ENCODE results near the gene KCMF1. TPM values are rescaled to one million over a fixed set of nuclear protein-coding genes. Genes with fewer than 3 reads are reported as not detected.
A peak's percentile ranks its signal among the peaks of the same experiment; 100 is the strongest.

KCMF1 gene
- total RNA-seq, 5 donors from 2014 or later (not counting 1 experiment from before 2014, with no cell fraction given): 56.7 to 62.5 (median 60.3) TPM

DNA sequence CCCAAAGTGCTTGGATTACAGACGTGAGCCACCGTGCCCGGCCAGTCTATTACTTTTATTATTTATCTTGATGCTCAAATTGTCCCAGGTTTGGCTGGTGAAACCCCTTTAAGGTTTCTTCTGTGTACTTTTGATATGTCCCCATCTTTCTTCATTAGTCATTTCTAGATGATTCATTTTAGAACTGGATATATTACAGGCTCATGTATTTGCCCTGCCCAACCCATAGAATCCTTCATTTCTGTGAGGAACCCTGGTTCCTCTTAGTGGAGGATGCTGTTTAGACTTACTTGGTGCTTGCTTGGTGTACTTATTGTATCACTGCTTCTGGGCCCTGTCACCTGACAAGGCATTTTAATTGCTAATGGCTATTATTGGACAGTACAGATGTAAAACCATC is 40.1 kb downstream of the KCMF1 start:
- Mint-ChIP-seq H3K36me3 (peaks cover 20% of the 10 kb centered on the region), H3K27ac (peak overlapping the region; percentile 23 to 24), H3K4me3 (no peak overlapping the region), H3K4me1 (peaks cover 84 to 89% (median 84%) of the 10 kb centered on the region in 3 donors), H3K27me3 (no peaks in the 10 kb centered on the region), H3K9me3 (no peaks in the 10 kb centered on the region)
- peaks cover 3 to 8% of the 10 kb centered on the region in 2 donors for H3K36me3 ChIP-seq (ENCODE audit: control insufficient read depth in 2 of 2, extremely low read depth in 1 of 2, insufficient read depth in 1 of 2, low read length in 1 of 2)
- CTCF ChIA-PET: interaction anchor here (0.6 kb wide), 3 partner anchors 17 to 234 kb away, joined by 4 read pairs; no protein-coding TSS in a partner anchor
- no peaks in the 10 kb centered on the region for H3K27me3 ChIP-seq (replicated peaks in 1 of 2; ENCODE audit: control insufficient read depth in 2 of 2, extremely low read depth in 1 of 2, insufficient read depth in 2 of 2, low read length in 1 of 2)
- ATAC-seq (replicated peaks in 1 of 4) (no peak), DNase-seq (no peak)
- POLR2A ChIA-PET: no interaction called here
- no peak overlapping the region for H3K4me3 ChIP-seq (ENCODE audit: control insufficient read depth in 1 of 2, extremely low read depth in 1 of 2, low read length in 1 of 2)
- no peak overlapping the region for H3K27ac ChIP-seq (ENCODE audit: low read length)
- no peaks in the 10 kb centered on the region for H3K9me3 ChIP-seq
- peaks cover 19 to 21% of the 10 kb centered on the region in 2 experiments for H3K4me1 ChIP-seq (ENCODE audit: control insufficient read depth in 1 of 2, extremely low read depth in 1 of 2, insufficient read depth in 2 of 2, low read length in 2 of 2)
- WGBS (ENCODE audit: insufficient coverage): 52% methylated on average over 3 of the region's 3 CpGs

DNA sequence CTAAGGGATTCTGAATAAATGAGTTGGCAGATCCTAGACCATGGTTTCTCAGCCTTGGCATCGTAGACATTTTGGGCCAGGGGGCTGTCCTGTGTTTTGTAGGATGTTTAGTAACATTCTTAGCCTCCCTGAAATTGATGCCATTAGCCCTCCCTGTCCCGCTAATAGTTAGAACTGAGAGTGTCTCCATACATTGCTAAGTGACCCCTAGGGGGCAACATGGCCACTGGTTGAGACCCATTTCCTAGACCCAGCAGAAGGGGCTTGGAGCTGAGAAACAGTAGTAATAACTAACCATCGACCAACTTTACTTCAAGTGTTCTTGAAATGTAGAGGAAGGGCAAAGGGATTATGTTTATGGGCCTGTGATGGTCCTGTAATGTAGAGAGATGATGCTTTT is 40.8 kb downstream of the KCMF1 start:
- 100% methylated on average over 1 of the region's 3 CpGs for WGBS (ENCODE audit: insufficient coverage)
- Histone ChIP-seq H3K4me1 (ENCODE audit: control insufficient read depth in 1 of 2, extremely low read depth in 1 of 2, insufficient read depth in 2 of 2, low read length in 2 of 2) (peaks cover 19 to 21% of the 10 kb centered on the region in 2 experiments), H3K9me3 (no peaks in the 10 kb centered on the region), H3K27ac (ENCODE audit: low read length) (no peak overlapping the region), H3K4me3 (ENCODE audit: control insufficient read depth in 1 of 2, extremely low read depth in 1 of 2, low read length in 1 of 2) (no peak overlapping the region), H3K36me3 (ENCODE audit: control insufficient read depth in 2 of 2, extremely low read depth in 1 of 2, insufficient read depth in 1 of 2, low read length in 1 of 2) (peaks cover 3 to 8% of the 10 kb centered on the region in 2 donors), H3K27me3 (replicated peaks in 1 of 2; ENCODE audit: control insufficient read depth in 2 of 2, extremely low read depth in 1 of 2, insufficient read depth in 2 of 2, low read length in 1 of 2) (no peaks in the 10 kb centered on the region)
- H3K4me1 Mint-ChIP-seq: peaks cover 81 to 91% (median 83%) of the 10 kb centered on the region in 3 donors
- H3K9me3 Mint-ChIP-seq: no peaks in the 10 kb centered on the region
- DNase-seq (no peak), ATAC-seq (replicated peaks in 1 of 4) (no peak)
- H3K36me3 Mint-ChIP-seq: peaks cover 20% of the 10 kb centered on the region
- no peaks in the 10 kb centered on the region for H3K27me3 Mint-ChIP-seq
- POLR2A ChIA-PET: interaction anchor here in 1 of 2 donors (0.6 kb wide), 1 partner anchor 29 kb away, joined by 5 read pairs; no protein-coding TSS in a partner anchor
- CTCF ChIA-PET: interaction anchor here (0.5 to 1.2 kb wide), 3 partner anchors 11 to 93 kb away, joined by 3 to 4 read pairs (median 3); no protein-coding TSS in a partner anchor
- H3K4me3 Mint-ChIP-seq: no peak overlapping the region
- peak overlapping the region; percentile 24 to 68 for H3K27ac Mint-ChIP-seq

DNA sequence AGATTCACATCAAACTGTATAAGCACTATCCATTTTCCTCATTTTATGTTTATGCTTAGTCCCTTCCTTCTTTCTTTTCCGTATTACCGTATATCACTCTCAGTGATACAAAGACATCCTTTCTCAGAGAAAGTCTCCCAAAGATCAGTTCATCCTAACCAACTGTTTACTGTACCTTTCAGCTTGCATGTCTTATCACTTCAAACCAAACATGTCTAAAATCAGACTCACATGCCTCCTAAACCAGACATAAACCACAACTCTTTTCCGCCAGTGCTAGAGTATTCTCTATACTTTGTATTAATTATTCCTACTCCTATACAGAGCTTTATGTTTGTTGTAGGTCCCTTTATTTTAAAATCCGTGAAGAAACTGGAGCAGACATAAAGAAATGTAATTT is 41.5 kb downstream of the KCMF1 start:
- Mint-ChIP-seq H3K36me3 (peaks cover 14% of the 10 kb centered on the region), H3K27ac (peak overlapping the region; percentile 70 to 79), H3K4me3 (no peak overlapping the region), H3K9me3 (no peaks in the 10 kb centered on the region), H3K4me1 (peaks cover 79 to 91% (median 80%) of the 10 kb centered on the region in 3 donors), H3K27me3 (no peaks in the 10 kb centered on the region)
- 77% methylated on average over 3 of the region's 4 CpGs for WGBS (ENCODE audit: insufficient coverage)
- no peaks in the 10 kb centered on the region for H3K27me3 ChIP-seq (replicated peaks in 1 of 2; ENCODE audit: control insufficient read depth in 2 of 2, extremely low read depth in 1 of 2, insufficient read depth in 2 of 2, low read length in 1 of 2)
- no peak overlapping the region for H3K4me3 ChIP-seq (ENCODE audit: control insufficient read depth in 1 of 2, extremely low read depth in 1 of 2, low read length in 1 of 2)
- no peak overlapping the region for H3K27ac ChIP-seq (ENCODE audit: low read length)
- DNase-seq: no peak
- H3K9me3 ChIP-seq: no peaks in the 10 kb centered on the region
- ATAC-seq (replicated peaks in 1 of 4): peak in 2 of 4 experiments; percentile 18 to 40
- H3K4me1 ChIP-seq (ENCODE audit: control insufficient read depth in 1 of 2, extremely low read depth in 1 of 2, insufficient read depth in 2 of 2, low read length in 2 of 2): peaks cover 19 to 25% of the 10 kb centered on the region in 2 experiments
- H3K36me3 ChIP-seq (ENCODE audit: control insufficient read depth in 2 of 2, extremely low read depth in 1 of 2, insufficient read depth in 1 of 2, low read length in 1 of 2): peaks cover 3 to 5% of the 10 kb centered on the region in 2 donors
- ChIA-PET CTCF (interaction anchor here (0.5 to 1.5 kb wide), 4 partner anchors 12 to 73 kb away, joined by 3 to 6 read pairs (median 4); no protein-coding TSS in a partner anchor), POLR2A (interaction anchor here in 1 of 2 donors (0.6 kb wide), 1 partner anchor 28 kb away, joined by 5 read pairs; no protein-coding TSS in a partner anchor)

GRCh38 chr2:85012855-85013254 is 41.9 kb downstream of the KCMF1 start:
- H3K4me1 Mint-ChIP-seq: peaks cover 81 to 94% (median 84%) of the 10 kb centered on the region in 3 donors
- H3K9me3 Mint-ChIP-seq: no peaks in the 10 kb centered on the region
- H3K4me1 ChIP-seq (ENCODE audit: control insufficient read depth in 1 of 2, extremely low read depth in 1 of 2, insufficient read depth in 2 of 2, low read length in 2 of 2): peaks cover 19 to 25% of the 10 kb centered on the region in 2 experiments
- H3K27ac Mint-ChIP-seq: peak overlapping the region; percentile 47 to 79
- DNase-seq (no peak), ATAC-seq (replicated peaks in 1 of 4) (no peak)
- H3K4me3 Mint-ChIP-seq: no peak overlapping the region
- no peaks in the 10 kb centered on the region for H3K9me3 ChIP-seq
- H3K4me3 ChIP-seq (ENCODE audit: control insufficient read depth in 1 of 2, extremely low read depth in 1 of 2, low read length in 1 of 2): no peak overlapping the region
- H3K27me3 ChIP-seq (replicated peaks in 1 of 2; ENCODE audit: control insufficient read depth in 2 of 2, extremely low read depth in 1 of 2, insufficient read depth in 2 of 2, low read length in 1 of 2): no peaks in the 10 kb centered on the region
- ChIA-PET CTCF (interaction anchor here (0.6 to 1.5 kb wide), 4 partner anchors 14 to 84 kb away, joined by 3 to 6 read pairs (median 4); no protein-coding TSS in a partner anchor), POLR2A (no interaction called here)
- peaks cover 3% of the 10 kb centered on the region in 2 donors for H3K36me3 ChIP-seq (ENCODE audit: control insufficient read depth in 2 of 2, extremely low read depth in 1 of 2, insufficient read depth in 1 of 2, low read length in 1 of 2)
- H3K27ac ChIP-seq (ENCODE audit: low read length): no peak overlapping the region
- H3K36me3 Mint-ChIP-seq: peaks cover 12% of the 10 kb centered on the region
- H3K27me3 Mint-ChIP-seq: no peaks in the 10 kb centered on the region
- WGBS (ENCODE audit: insufficient coverage): no CpG with 5 or more reads among the region's 1 CpG

DNA sequence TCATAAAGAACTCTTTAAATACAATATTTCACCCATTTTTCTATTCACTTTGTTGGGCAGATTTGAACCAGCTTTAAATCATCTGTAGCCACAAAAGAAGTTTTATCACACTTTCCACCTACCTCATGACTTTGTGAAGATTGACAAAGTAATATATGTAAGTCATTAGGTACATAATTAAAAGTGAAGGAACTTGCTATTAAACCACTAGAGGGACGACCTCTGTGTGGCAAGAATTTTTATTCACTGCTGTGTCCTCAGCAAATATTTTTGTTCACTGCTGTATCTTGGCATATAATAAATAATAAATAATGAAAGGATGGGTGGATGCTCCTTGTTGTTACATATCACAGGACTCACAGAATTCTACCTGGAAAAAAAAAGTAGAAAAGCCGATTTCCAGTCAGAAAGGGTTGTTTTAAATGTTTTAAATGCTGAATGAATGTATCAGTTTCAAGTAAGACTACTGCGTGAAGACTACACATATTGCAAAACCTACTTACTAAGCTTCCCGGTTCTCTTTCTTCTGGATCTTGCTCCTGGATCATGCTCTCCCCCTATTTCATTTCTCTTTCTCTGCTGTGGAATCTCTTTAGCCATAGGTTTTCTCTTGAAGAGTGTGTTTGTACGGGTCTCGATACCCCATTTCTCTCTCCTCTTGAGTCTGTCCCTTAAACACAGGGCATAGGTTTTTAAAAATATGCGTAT is 44.8 kb downstream of the KCMF1 start:
- no peak overlapping the region for H3K27ac ChIP-seq (ENCODE audit: low read length)
- ATAC-seq (replicated peaks in 1 of 4): no peak
- no CpG with 5 or more reads among the region's 7 CpGs for WGBS (ENCODE audit: insufficient coverage)

GRCh38 chr2:85016446-85016845 is 45.5 kb downstream of the KCMF1 start:
- H3K27ac ChIP-seq (ENCODE audit: low read length): no peak overlapping the region
- WGBS (ENCODE audit: insufficient coverage): no CpG with 5 or more reads among the region's 3 CpGs
- H3K36me3 Mint-ChIP-seq: peaks cover 4% of the 10 kb centered on the region
- peaks cover 0 to 2% of the 10 kb centered on the region in 2 donors for H3K36me3 ChIP-seq (ENCODE audit: control insufficient read depth in 2 of 2, extremely low read depth in 1 of 2, insufficient read depth in 1 of 2, low read length in 1 of 2)
- H3K4me3 ChIP-seq (ENCODE audit: control insufficient read depth in 1 of 2, extremely low read depth in 1 of 2, low read length in 1 of 2): no peak overlapping the region
- POLR2A ChIA-PET: interaction anchor here in 1 of 2 donors (0.7 kb wide), 1 partner anchor 90 kb away, joined by 3 read pairs; no protein-coding TSS in a partner anchor
- CTCF ChIA-PET: interaction anchor here (0.6 to 2.6 kb wide), 13 partner anchors 10 to 1803 kb away, joined by 3 to 21 read pairs (median 3); partner anchors contain the start of gene KCMF1 (in 1 of the 2)
- H3K27me3 ChIP-seq (replicated peaks in 1 of 2; ENCODE audit: control insufficient read depth in 2 of 2, extremely low read depth in 1 of 2, insufficient read depth in 2 of 2, low read length in 1 of 2): no peaks in the 10 kb centered on the region
- ATAC-seq (replicated peaks in 1 of 4) (no peak), DNase-seq (no peak)
- H3K9me3 Mint-ChIP-seq: no peaks in the 10 kb centered on the region
- peaks cover 16 to 19% of the 10 kb centered on the region in 2 experiments for H3K4me1 ChIP-seq (ENCODE audit: control insufficient read depth in 1 of 2, extremely low read depth in 1 of 2, insufficient read depth in 2 of 2, low read length in 2 of 2)
- H3K9me3 ChIP-seq: no peaks in the 10 kb centered on the region
- H3K4me3 Mint-ChIP-seq: no peak overlapping the region
- no peaks in the 10 kb centered on the region for H3K27me3 Mint-ChIP-seq
- H3K4me1 Mint-ChIP-seq: peaks cover 74 to 90% (median 75%) of the 10 kb centered on the region in 3 donors
- no peak overlapping the region for H3K27ac Mint-ChIP-seq

More for the DNA sequence above, 44.8 kb downstream of the KCMF1 start:
- Mint-ChIP-seq H3K4me1 (peaks cover 76 to 91% (median 78%) of the 10 kb centered on the region in 3 donors), H3K27me3 (no peaks in the 10 kb centered on the region), H3K4me3 (no peak overlapping the region), H3K9me3 (no peaks in the 10 kb centered on the region), H3K27ac (peak overlapping the region in 1 of 2 donors; percentile 33), H3K36me3 (peaks cover 2% of the 10 kb centered on the region)
- H3K27me3 ChIP-seq (replicated peaks in 1 of 2; ENCODE audit: control insufficient read depth in 2 of 2, extremely low read depth in 1 of 2, insufficient read depth in 2 of 2, low read length in 1 of 2): no peaks in the 10 kb centered on the region
- H3K4me3 ChIP-seq (ENCODE audit: control insufficient read depth in 1 of 2, extremely low read depth in 1 of 2, low read length in 1 of 2): no peak overlapping the region
- H3K36me3 ChIP-seq (ENCODE audit: control insufficient read depth in 2 of 2, extremely low read depth in 1 of 2, insufficient read depth in 1 of 2, low read length in 1 of 2): peaks cover 0 to 3% of the 10 kb centered on the region in 2 donors
- no peaks in the 10 kb centered on the region for H3K9me3 ChIP-seq
- POLR2A ChIA-PET: interaction anchor here (0.7 kb wide), 3 partner anchors 89 to 535 kb away, joined by 3 to 15 read pairs (median 3); no protein-coding TSS in a partner anchor
- peaks cover 17 to 25% of the 10 kb centered on the region in 2 experiments for H3K4me1 ChIP-seq (ENCODE audit: control insufficient read depth in 1 of 2, extremely low read depth in 1 of 2, insufficient read depth in 2 of 2, low read length in 2 of 2)
- CTCF ChIA-PET: interaction anchor here (0.6 to 2.6 kb wide), 32 partner anchors 10 to 531 kb away, joined by 3 to 21 read pairs (median 4); partner anchors contain the start of gene KCMF1 (in 1 of the 2)
- DNase-seq: no peak

Data from T-cell (primary cell).